Uterine smooth muscle cell (primary cell): ENCODE results near the gene HTN1. TPM values are rescaled to one million over a fixed set of nuclear protein-coding genes. Genes with fewer than 3 reads are reported as not detected.

ENCODE experiments used
- total RNA-seq: library from RNA; depleted of rRNA; stranded (reverse); fragments of >200 nt; gene quantifications from 2 replicates; pipeline ENCODE4 v1.2.3, GENCODE V29; 2014

The HTN1 gene
- total RNA-seq, result not detected in 2 replicates

DNA sequence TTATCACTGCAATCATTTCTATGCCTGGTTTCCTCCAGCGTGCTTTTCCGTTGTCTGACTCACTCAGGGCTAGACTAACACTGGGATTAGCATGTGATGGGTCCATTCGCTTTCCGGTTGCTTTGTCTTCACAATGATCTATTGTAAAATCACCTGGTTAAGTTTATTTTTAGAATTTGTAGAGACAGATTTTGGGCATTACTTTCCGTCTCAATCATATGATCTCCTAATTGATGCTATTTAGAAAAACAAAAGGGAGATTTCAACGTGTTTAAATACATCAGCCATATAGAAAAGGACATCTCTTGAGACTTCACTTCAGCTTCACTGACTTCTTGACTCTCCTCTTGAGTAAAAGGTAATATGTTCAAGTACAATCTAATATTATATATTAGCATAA lies at the start of gene HTN1:
Gene HTN1 (plus strand): TSS at position 301 of the 400 bp plus-strand sequence. CDS start 2,639 bp downstream, outside the sequence.

DNA sequence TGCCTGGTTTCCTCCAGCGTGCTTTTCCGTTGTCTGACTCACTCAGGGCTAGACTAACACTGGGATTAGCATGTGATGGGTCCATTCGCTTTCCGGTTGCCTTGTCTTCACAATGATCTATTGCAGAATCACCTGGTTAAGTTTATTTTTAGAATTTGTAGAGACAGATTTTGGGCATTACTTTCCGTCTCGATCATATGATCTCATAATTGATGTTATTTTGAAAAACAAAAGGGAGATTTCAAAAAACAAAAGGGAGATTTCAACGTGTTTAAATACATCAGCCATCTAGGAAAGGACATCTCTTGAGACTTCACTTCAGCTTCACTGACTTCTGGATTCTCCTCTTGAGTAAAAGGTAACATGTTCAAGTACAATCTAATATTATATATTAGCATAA lies 22.1 kb upstream of the HTN1 start, which contains the start of gene HTN3:
Gene HTN3 (plus strand): TSS at position 301 of the 400 bp plus-strand sequence. CDS start 2,282 bp downstream, outside the sequence.

Other genes starting within 250 kb of the HTN1 start
- 0.33 and 0.50 TPM in 2 replicates for gene SULT1E1, start 190.3 kb upstream of the HTN1 start, total RNA-seq
- not detected in 2 replicates for gene CSN1S1, start 119.4 kb upstream of the HTN1 start, total RNA-seq
- not detected in 2 replicates for gene CSN2, start 84.7 kb upstream of the HTN1 start, total RNA-seq
- gene STATH, start 54.5 kb upstream of the HTN1 start, total RNA-seq, result not detected in 2 replicates
- gene HTN3, start 22.0 kb upstream of the HTN1 start, total RNA-seq, result not detected in 2 replicates
- gene PRR27, start 103.8 kb downstream of the HTN1 start, total RNA-seq, result not detected in 2 replicates
- not detected in 2 replicates for gene ODAM, start 145.3 kb downstream of the HTN1 start, total RNA-seq
- gene FDCSP, start 175.7 kb downstream of the HTN1 start, total RNA-seq, result not detected in 2 replicates
- gene CSN3, start 192.2 kb downstream of the HTN1 start, total RNA-seq, result not detected in 2 replicates